ENCODE data around the gene RASSF8.

Gene RASSF8

DNA sequence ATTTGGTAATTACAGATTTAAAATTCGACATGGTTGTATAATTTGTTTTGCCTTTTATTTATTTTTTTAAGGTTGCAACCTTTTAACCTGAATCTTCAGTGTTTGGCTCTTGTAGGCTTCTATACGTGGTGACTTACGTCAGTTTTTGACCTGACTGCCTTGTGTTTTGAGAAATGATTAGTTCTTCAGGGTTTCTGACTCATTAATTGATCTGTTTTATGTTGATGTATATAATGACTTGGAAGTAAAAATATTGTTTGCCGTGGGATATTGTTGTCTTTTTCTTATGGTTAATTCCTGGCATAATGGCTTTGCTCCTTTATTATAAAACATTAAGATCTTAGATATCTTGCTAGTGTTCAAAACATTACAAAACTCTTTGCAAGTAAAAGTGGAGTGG lies 2.5 kb downstream of the RASSF8 start:
- DNase-seq (ENCODE audit: low read depth): no peak

DNA sequence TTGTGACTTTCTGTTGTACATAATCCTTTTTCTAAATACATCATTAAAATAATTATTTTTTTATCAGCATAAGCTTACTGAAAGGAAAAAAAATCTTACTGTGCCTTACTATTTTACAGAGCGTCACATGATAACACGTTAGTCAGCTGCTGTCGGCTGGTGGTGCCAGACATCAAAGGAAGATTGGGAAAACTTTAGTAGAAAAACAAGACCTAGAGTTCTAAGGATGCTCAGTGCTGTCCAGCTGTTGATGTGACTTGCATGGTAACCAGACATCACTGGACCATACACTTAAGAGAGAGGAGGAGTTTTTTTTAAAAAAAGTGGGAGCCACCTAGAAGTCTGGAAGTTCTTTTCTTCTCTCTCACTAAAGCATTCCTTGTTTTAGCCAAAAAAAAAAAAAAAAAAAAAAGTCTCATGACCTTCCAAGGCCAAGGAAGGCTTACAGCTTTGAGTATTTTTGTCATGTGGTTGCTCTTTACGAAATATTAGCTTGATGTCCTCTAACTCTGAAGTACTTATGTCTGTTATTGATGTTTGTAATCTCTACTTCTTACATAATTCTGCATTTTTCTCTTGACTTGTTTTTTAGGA lies 4.5 kb downstream of the RASSF8 start:
- DNase-seq (ENCODE audit: low read depth): no peak

DNA sequence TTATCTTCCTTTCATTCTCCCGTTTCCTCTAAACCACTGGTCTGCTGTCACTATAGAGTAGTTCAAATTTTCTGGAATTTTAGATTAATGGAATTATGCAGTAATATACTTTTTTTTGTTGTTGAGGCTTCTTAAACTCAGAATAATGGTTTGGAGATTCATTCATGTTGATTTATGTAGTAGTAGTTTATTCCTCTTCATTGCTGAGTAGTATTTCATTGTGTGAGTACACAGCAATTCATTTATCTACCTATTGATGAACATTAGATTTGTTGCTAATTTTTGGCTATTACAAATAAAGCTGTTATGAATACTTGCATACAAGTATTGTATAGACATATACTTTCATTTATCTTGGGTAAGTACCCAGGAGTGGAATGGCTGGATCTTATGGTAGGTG lies 7.2 kb downstream of the RASSF8 start:
- no peak for DNase-seq (ENCODE audit: low read depth)

DNA sequence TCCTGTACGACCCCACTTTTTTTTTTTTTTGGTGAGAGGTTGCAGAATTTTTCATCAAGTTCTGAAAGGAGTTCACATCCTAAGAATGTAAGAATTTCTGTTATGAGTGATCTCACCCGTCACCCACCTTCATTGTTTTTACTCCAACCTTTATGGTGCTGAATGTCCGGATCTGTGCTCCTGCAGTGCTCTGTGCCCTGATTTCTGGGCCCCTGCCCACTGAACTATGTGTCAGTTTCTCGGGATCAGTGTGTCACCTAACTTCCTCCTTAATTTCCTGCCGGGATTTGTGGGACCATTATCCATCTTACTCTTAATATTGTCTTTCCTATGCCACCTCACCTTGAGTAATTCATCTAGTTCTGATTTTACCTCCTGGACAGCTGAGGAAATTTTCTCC lies 11.6 kb downstream of the RASSF8 start:
- DNase-seq (ENCODE audit: low read depth): no peak

DNA sequence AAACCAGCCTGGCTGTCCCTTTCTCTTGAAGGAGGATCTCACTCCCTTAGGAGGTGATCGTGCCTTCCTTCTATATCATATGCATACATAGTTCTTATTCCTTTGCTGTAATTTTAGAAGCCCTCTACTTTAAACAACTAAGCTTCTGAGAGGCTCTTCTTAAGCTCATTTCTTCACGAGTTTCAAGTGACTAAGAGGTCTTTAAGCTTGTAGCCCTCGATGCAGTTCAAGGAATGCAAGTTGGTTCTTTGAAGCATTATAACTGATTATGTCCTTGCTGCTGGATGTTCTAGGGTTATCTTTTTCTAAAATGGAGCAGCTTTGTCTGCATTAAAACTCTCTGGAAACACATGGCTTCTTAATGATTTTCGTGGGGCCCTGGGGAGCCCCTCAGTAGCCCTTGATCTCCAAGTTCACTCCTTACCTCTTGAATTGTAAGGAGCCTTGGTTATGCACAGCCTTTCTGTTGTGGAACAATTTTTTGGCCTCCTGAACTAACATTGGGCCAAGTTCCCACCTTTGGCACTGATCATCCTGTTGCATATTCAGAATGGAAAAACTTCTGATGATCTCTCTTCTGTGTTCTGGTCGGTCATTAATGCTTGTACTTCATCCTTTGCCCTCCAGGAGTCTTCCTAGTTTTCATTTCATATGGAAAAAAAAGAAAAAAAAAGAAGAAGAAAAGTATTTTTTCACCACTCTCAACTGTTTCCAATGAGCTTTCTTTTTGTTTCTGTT lies 12.6 kb downstream of the RASSF8 start:
- no peak for DNase-seq (ENCODE audit: low read depth)

DNA sequence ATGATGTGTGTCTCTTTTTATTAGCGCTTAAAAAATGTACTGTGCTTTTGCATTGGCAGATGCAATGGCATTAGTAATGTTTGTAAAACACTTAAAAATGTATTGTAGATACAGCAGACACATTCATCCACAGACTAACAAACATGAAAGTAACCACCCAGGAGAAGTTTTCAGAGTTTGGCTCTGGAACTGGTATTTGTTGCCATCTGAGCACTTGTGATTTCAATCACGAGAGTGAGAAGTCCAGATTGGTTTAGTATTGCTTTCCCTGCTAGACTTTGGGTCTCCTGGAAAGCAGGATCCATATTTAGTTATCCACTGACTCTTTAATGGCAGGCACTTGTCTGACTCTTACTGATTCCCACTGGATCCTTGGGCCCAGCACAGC lies 13.2 kb downstream of the RASSF8 start:
- DNase-seq (ENCODE audit: low read depth): no peak

DNA sequence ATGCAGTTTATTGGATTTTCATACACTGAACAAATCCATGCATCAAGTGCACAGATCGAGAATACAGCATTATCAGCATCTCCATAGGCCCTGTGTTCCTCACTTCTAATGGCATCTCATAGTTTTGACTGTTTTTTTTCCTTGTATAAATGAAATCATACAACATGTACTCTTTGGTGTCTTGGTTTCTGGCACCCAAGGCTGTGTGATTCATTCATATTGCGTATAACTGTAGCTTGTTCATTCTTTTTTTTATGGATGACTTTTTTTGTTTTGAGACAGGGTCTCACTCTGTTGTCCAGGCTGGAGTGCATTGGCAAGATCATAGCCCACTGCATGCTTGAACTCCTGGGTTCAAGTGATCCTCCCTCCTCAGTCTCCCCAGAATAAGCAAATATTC lies 14.3 kb downstream of the RASSF8 start:
- no peak for DNase-seq (ENCODE audit: low read depth)

DNA sequence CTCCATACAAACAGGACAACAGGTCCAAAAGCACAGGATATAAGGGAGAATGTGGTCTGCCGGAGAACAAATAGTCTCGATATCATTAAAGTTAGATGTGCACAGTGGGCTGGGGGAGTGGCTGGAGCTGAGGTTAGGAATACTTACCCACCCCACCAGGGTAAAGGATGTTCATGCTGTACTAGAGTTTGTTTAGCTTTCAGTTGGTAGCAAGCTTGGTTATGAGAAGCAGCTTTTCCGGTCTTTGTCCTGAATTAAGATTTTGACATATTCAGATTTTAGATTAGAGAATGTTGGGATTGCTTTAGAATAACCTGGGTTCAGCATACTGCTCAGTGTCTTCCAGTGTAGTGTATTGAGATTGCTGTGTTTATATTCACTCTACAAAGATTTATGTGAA lies 16.7 kb downstream of the RASSF8 start:
- no peak for DNase-seq (ENCODE audit: low read depth)

DNA sequence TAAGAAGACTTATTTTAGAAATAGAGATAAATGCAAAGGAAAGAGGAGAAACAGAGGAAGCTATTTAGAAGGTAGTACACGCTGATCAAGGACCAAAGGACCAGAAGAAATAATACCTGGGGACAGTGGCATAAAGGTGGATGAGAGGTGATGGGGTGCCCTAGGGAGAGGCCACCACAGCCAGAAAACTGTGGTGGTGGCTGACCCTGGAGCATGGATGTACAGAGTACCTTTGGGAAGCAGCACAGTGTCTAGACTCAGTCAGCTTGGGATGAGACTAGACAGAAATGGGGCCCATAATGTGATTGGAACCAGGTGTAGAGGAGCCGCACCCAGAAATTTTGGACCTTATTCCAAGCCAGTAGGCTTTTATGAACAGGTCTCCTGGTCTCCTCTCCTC lies 17.2 kb downstream of the RASSF8 start:
- no peak for DNase-seq (ENCODE audit: low read depth)

DNA sequence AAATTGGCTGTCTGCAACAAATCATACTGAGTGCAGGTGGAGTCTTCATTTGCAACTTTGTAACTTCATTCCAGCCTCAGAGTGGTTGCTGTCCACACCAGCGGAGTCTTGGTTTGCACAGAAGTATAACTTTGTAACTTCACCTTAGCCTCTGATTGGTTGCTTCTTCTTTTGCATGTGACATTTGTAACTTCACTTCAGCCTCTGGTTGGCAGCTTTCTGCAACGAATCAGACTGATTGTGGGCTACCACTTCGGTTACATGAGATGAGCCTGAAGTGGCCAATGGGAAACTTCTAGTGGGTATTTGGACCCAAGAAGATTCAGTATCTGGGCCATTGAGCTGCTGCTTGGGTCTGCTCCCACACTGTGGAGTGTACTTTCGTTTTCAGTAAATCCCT lies 17.8 kb downstream of the RASSF8 start:
- DNase-seq (ENCODE audit: low read depth): no peak

DNA sequence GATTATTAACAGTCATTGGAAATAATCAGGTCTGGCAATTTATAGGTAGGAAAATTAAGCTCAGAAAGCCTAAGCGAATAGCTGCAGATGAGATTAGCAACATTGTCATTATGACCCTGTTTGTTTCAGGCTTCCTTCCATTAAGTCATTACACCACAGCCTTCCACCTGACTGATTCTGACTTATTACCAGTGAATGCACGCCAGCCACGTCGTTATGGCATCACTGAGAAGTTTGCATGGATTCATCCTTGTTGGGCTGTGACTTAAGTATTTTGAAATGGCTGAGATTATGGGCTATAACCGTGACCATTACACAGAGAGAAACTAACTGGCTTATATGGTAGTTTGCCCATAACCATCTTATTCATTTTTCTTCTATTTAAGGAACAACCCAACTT lies 18.6 kb downstream of the RASSF8 start:
- DNase-seq (ENCODE audit: low read depth): no peak

DNA sequence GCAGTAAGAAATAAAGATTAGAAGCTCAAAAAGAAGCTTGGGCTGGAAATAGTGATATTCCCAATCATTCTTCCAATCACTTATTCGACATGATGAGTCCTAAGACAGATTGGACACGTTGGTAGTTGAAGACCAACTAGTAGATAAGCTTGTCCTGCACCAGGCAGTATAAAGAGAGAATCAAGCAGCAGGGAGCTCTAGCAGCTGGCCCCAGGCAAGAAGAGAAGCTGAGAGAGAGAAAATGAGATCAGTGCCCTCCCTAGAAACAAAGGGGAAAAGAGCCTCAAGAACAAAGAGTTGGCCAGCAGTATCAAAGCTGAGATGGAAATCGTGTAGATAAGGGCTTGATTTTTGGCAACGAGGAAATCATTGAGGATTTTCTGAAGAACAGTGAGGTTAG lies 20.6 kb downstream of the RASSF8 start:
- DNase-seq (ENCODE audit: low read depth): no peak

DNA sequence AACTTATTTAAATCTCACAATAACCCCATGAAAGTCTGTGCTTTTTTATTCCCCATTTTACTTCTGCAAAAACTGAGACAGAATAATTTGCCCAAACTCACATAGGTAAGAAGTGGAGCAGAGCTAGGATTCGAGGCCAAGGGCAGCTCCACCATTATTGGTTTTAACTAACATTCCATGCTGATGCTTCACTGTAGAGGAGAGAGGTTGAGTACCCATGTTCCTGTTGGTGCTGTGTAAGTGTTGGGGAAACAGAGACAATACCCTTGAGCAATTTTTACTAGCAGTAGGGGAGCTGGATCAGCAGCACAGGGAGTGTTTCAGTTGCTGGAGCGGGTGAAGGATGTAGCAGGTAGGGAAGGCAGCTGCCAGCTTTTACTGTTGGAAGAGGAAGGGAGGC lies 21.1 kb downstream of the RASSF8 start:
- no peak for DNase-seq (ENCODE audit: low read depth)

DNA sequence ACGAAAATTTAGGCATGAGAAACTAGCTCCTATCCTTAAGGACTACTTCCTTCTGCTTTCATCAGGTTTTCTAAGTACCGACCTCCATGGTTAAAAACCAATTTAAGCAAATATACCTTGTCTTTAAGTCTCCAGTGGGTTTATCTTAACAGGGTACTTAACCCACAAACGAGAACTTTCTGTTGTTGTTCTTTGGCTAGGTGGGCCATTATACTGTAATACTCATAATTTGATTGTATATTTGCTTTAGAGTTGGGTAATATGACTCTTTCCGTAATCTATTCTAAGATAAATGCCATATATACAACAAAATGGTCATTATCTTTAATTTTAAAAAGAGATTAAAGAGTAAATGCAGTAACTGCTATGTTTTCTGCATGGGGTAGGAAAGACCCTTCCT lies 21.6 kb downstream of the RASSF8 start:
- DNase-seq (ENCODE audit: low read depth): no peak

DNA sequence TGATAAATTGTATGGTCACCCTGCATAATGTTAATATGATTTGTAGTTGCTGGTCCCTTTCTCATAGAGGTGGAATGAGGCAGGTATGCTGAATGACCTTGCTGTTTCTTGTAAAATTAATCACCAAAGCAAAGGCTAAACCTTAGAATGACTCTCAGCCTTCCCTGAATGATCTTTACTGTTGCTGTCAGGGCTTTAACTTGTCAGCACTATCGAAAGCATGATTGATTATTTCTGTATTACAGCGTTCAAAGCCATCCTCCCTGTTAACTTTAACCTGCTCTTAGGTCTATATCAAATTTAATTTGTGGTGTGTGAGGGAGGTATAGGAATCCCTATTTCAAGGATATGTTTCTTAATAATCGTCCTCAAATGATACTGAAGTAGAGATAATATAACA lies 23.1 kb downstream of the RASSF8 start:
- no peak for DNase-seq (ENCODE audit: low read depth)

DNA sequence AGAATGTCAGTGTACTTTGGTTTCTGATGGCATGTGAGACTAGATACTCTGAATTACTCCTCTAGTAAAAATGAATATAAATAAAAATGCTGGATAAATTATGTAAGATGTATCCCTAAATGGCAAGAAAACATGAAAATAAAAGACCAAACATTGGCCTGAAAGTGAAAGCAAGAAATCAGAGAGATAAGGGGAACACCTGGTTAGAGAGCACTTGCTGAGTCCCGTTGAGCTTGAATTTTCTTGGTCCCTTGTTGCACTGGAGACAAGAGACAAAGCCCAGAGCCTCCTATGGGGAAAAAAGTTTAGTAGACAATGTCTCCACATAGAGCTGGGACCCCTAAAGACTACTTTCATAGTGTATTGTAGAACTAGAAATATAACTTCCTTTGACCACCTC lies 23.9 kb downstream of the RASSF8 start:
- DNase-seq (ENCODE audit: low read depth): no peak

DNA sequence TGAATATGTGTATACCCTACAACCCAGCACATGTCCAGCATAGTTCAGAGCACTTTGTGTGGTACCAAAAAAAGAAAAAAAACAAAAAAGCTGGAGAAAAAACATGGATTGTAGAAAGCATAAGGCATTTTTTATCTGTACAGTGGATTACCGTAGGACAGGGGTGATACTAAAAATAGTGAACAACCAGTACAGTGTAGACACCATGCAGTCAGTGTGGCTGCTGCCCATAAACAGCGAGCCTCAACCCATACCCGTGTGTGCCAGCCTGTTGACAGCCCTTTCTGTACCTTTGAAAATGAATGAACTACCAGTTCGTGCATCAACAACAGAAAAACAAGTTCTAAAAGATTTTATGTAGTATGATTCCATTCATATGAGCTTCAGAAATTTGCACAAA lies 25.1 kb downstream of the RASSF8 start:
- DNase-seq (ENCODE audit: low read depth): no peak

DNA sequence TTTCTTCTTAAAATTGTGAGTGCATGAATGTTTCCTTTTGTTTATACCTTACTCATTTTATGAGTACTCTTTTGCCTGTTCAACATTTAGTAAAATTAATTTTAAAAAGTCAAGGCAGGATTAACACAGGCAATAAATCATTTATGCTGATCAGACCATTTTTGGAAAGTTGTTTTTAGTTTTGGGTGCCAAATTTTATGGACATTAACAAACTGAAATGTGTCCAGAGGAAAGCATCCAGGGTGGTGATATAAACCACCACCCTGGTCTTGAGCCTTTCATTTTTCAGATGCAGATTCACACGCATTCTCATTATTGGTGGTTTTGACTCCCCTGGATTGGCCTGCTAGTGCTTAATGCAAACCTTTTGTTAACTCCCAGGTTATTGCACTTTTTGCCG lies 26.3 kb downstream of the RASSF8 start:
- no peak for DNase-seq (ENCODE audit: low read depth)

DNA sequence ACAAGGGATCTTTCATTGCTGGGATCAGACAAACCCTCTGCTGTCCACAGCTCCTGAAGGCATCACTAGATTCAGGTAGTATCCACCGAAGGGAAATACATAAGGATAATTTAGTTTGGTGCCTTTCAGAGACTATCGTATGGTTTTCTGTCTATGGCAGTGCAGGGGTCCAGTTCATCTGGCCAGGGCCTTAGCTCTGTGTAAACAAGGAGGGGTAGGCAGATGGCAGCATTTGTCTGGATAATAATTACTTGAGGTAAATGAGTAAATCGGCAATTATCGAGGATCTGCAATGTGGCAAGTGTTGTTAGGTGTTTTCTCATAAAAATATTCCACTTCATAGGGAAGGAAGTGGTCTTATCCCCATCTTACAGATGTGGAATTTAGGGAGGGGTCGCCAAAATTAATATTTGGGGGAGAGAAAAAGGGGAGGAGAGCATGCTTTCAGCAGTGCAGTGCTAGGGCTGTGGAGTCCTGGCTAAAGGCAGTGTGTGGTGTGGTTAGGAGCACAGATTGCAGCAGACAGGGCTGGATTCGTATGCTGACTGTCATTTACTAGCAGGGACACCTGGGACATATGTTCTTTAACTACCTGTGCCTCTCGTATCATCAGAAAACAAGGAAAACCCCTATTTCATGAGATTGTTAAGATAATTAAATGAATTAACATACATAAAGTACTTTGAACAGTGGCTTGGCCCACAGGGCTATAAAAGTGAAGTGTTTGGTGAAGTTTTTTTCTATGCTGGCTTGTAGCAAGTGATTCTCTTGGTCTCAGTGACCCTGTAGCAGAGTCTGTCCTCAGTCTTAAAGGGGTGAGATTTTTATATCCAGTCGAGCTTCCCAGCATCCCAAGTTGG lies 27.1 kb downstream of the RASSF8 start:
- no peak for DNase-seq (ENCODE audit: low read depth)

DNA sequence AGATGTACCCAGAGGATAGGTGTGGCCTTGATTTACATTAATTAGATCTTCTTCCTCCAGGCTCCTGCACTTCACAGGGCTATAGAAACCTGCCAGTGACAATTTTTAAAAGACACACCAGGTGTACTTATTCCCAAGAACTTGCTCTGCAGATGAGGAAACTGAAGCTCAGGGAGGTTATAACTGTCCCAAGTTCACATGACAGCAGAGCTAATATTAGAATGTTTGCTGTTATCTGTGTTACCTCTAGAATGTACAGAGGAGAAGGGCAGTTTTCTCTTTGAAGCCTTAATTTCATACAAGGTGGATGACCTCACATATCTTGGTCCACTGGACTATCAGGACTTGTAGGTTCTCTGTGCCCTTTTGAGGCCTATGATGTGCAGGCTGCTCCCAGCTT lies 27.7 kb downstream of the RASSF8 start:
- DNase-seq (ENCODE audit: low read depth): no peak

DNA sequence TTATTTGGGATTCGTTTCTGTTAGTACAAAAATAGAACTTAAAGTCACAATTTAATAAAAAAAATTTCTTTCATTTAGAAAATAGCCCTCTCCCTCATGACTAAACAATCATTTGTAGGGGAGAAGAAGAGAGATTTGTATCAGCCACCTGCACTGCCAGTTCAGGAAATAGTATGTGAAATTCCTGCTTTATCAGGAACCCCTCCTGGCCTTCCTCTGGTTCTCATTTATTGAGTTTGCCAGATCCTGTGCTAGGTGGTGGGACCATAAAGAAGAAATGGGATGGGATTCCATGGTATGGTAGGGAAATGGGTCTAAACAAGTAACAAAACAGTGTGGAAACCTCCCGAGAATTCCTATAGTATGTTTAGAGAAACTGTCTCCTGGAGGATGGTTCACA lies 30.0 kb downstream of the RASSF8 start:
- DNase-seq (ENCODE audit: low read depth): no peak

DNA sequence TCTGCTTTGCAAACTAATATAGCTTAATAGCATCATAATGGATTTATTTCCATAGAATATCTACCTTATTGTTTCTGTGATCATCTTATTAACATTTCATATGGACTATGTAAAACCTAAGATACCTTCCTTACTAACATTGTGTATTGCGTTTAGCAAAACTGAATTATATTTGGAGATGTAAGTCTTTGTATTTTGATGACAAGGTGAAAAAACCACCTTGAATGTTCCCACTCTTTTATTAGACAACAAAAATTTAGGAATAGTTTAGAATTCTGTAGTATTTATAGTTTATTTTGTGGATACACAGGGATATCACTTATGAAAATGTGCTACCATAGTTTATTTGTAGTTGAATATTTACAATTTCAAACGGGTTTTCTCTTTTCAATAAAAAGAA lies 32.0 kb downstream of the RASSF8 start:
- DNase-seq (ENCODE audit: low read depth): no peak

DNA sequence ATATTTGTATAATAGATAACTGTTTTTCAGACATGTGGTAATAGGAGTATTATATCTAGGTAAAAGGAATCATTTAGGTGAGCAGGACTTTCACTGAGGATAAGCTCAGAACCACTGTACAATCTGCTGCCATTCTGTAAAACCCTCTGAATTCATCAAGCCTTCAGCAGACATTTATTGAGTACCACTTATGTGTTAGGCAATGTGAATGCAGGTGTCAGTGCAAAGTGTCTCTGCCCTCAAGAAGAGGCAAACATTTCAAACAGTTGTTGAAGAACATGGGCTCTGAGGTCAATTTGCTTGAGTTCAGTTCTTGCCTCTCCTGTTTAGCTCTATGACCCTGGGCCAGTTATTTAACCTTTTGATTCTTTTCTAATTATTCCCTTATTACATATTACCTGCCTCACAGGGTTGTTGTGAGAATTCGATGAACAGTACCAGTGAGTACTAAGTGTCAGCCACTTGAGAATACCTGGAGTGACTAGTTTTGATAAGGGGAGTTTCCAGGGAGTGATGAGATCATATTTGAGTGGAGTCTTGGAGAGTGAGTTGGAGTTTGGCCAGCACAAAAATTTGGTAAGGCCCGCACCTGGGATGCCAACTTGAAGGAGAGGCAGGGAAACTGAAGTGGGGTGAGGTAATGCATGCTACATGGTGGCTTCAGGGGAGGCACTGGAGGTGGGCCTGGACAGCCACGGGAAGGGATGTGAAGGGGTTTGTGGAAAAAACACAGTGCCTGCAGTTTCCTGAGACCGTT lies 33.7 kb downstream of the RASSF8 start:
- no peak for DNase-seq (ENCODE audit: low read depth)
